HepG2 (cell line): Measurements from ENCODE around the gene LTBR. TPM values are rescaled to one million over a fixed set of nuclear protein-coding genes. Genes with fewer than 3 reads are reported as not detected.
A peak's percentile ranks its signal among the peaks of the same experiment; 100 is the strongest.

Source experiments
- ATAC-seq: fragments of 200-7000 bp; cut with Tn5 transposase; 3 replicates; pipeline ENCODE4 v1.9.1; 2020; ENCODE audit warnings: mild to moderate bottlenecking, moderate library complexity
- BruUV-seq: library from RNA; stranded (reverse); fragments of 400-500 nt; replicated peaks from 2 replicates; lab custom pipeline; 2021; lab: Mats Ljungman, UMichigan
- CTCF ChIA-PET: fragments of 300-600 bp; formaldehyde crosslinking; extraction: SDS; loops from one replicate; lab custom pipeline; 2021; ENCODE audit warnings: low total read pairs, inconsistent platforms, low intra/inter-chr PET ratio; lab: Yijun Ruan, JAX
- POLR2A ChIA-PET: fragments of 350-600 bp; sonication (Branson Sonifier 250); formaldehyde crosslinking; loops from one replicate; lab custom pipeline; 2020; ENCODE audit warnings: antibody characterized with exemption, inconsistent platforms; lab: Yijun Ruan, JAX
- DNase-seq: peaks from one replicate; pipeline ENCODE4 v3.0.0-alpha.2; 2015; ENCODE audit warnings: low spot score
- FAIRE-seq: peaks from 3 replicates; lab custom pipeline; 2011; peaks lifted over from hg19 to GRCh38; lab: Jason Lieb, UNC
- H2AFZ ChIP-seq: one replicate; pipeline ENCODE4 v1.6.1; 2011; ENCODE audit warnings: low read length, inconsistent platforms
- H3K27ac ChIP-seq: fragments of 300-600 bp; 3 replicates; pipeline ENCODE4 v1.8.0; 2011; ENCODE audit warnings: mixed run types, mild to moderate bottlenecking, mixed read lengths, low read length, inconsistent platforms; ENCODE audit not compliant: insufficient read depth; ENCODE audit errors: extremely low read length
- H3K27me3 ChIP-seq, 2 experiments: fragments of 200-600 bp in 1 of 2; 2 replicates in 1 of 2; 3 replicates in 1 of 2; pipeline versions ENCODE4 v1.6.0 to v1.8.0; 2011; ENCODE audit warnings: low read length in 2 of 2, mild to moderate bottlenecking in 2 of 2, moderate library complexity in 2 of 2, inconsistent platforms in 1 of 2; ENCODE audit not compliant: insufficient read depth in 2 of 2, control insufficient read depth in 1 of 2
- H3K36me3 ChIP-seq, 2 experiments: fragments of 200-600 bp in 1 of 2; replicated peaks in 1 of 2; 2 replicates in 1 of 2; 3 replicates in 1 of 2; pipeline versions ENCODE4 v1.5.1 to v1.8.0; 2011; ENCODE audit warnings: low read length in 2 of 2, inconsistent platforms in 1 of 2; ENCODE audit not compliant: insufficient read depth in 2 of 2, control insufficient read depth in 1 of 2
- H3K4me1 ChIP-seq: 2 replicates; pipeline ENCODE4 v1.5.1; 2012; ENCODE audit warnings: low read length, inconsistent platforms; ENCODE audit not compliant: insufficient read depth
- H3K4me2 ChIP-seq: 2 replicates; pipeline ENCODE4 v1.6.0; 2011; ENCODE audit warnings: low read depth, low read length, inconsistent platforms
- H3K4me3 ChIP-seq, 3 experiments: fragments of 200-600 bp in 1 of 3; sonication (generic), shearing (Covaris generic) in 1 of 3; replicated peaks in 1 of 3; 2 replicates each; pipeline ENCODE4 v1.5.1; 2011 to 2016; ENCODE audit warnings: low read length in 3 of 3, inconsistent platforms in 2 of 3, low read depth in 2 of 3, mild to moderate bottlenecking in 2 of 3, control low read depth in 1 of 3, mixed read lengths in 1 of 3; ENCODE audit not compliant: insufficient read depth in 1 of 3
- H3K79me2 ChIP-seq: one replicate; pipeline ENCODE4 v1.6.1; 2011; ENCODE audit warnings: low read length, inconsistent platforms; ENCODE audit not compliant: insufficient read depth
- H3K9ac ChIP-seq: 2 replicates; pipeline ENCODE4 v1.6.0; 2011; ENCODE audit warnings: mild to moderate bottlenecking, low read depth, low read length, inconsistent platforms; ENCODE audit not compliant: insufficient read depth
- H3K9me3 ChIP-seq: 2 replicates; pipeline ENCODE4 v1.5.1; 2012; ENCODE audit warnings: mild to moderate bottlenecking, low read length
- H4K20me1 ChIP-seq: 2 replicates; pipeline ENCODE4 v1.6.0; 2011; ENCODE audit warnings: inconsistent platforms, mild to moderate bottlenecking, low read length, moderate library complexity; ENCODE audit not compliant: insufficient read depth
- FOXP4 ChIP-seq: sonication (generic); formaldehyde crosslinking; IDR thresholded peaks from 2 replicates; pipeline ENCODE4 v1.4.0; 2020; ENCODE audit warnings: missing genetic modification reagents
- NFKB2 ChIP-seq: sonication (generic); formaldehyde crosslinking; IDR thresholded peaks from 2 replicates; pipeline ENCODE4 v1.4.0; 2020; ENCODE audit warnings: missing genetic modification reagents, borderline replicate concordance
- NFRKB ChIP-seq: fragments of 450-650 bp; IDR thresholded peaks from 2 replicates; pipeline ENCODE4 v1.6.1; 2017
- POGK ChIP-seq: sonication (generic); formaldehyde crosslinking; conservative IDR thresholded peaks from 2 replicates; pipeline ENCODE4 v1.8.0; 2022; ENCODE audit warnings: mild to moderate bottlenecking, moderate library complexity, missing genetic modification reagents
- RBM22 ChIP-seq: fragments of 200-400 bp; formaldehyde crosslinking; optimal IDR thresholded peaks from 2 replicates; pipeline ENCODE3; 2017; ENCODE audit warnings: mild to moderate bottlenecking, low read length, moderate library complexity
- RXRA ChIP-seq: sonication (generic); formaldehyde crosslinking; IDR thresholded peaks from 2 replicates; pipeline ENCODE4 v1.5.1; 2020; ENCODE audit warnings: missing genetic modification reagents
- SMARCC2 ChIP-seq: fragments of 450-650 bp; IDR thresholded peaks from 2 replicates; pipeline ENCODE4 v1.6.1; 2017; ENCODE audit warnings: antibody characterized with exemption, mild to moderate bottlenecking
- ZBTB33 ChIP-seq: sonication (generic); formaldehyde crosslinking; IDR thresholded peaks from 2 replicates; pipeline ENCODE4 v1.4.0; 2020; ENCODE audit warnings: missing genetic modification reagents
- ZNF124 ChIP-seq: sonication (generic); formaldehyde crosslinking; IDR thresholded peaks from 2 replicates; pipeline ENCODE4 v1.4.0; 2020; ENCODE audit warnings: missing genetic modification reagents
- ZNF142 ChIP-seq: sonication (generic); formaldehyde crosslinking; IDR thresholded peaks from 2 replicates; pipeline ENCODE4 v1.4.0; 2020; ENCODE audit warnings: missing genetic modification reagents
- ZNF775 ChIP-seq: sonication (generic); formaldehyde crosslinking; IDR thresholded peaks from 2 replicates; pipeline ENCODE4 v1.4.0; 2020; ENCODE audit warnings: missing genetic modification reagents, mild to moderate bottlenecking, moderate library complexity, borderline replicate concordance
- WGBS: methylation state at CpG from one replicate; pipeline ENCODE4 v1.1.6; 2017; ENCODE audit warnings: low lambda C conversion rate; 5-methylcytosine and 5-hydroxymethylcytosine counted together
- in situ Hi-C: cut with HindIII; loops from 2 replicates; pipeline ENCODE4 v1.10.0; 2017; ENCODE audit warnings: low pct_unique_long_range_greater_than_20kb; ENCODE audit not compliant: extremely low pct_ligation_motif_present
- intact Hi-C: fragments of 100-400 bp; cut with micrococcal nuclease; formaldehyde crosslinking; loops from one replicate; pipeline ENCODE4 v1.10.0; 2022; ENCODE audit not compliant: unreplicated experiment
- polyA plus RNA-seq, 8 experiments: library from polyadenylated mRNA; depleted of rRNA in 3 of 8; stranded (reverse) in 7 of 8; unstranded in 1 of 8; fragments of >200 nt; fragmentation: Illumina TruSeq in 4 of 8; extraction: Trizol in 4 of 8; gene quantifications; 2 replicates each; pipeline versions ENCODE4 v1.2.1 to v1.2.3, GENCODE V29; 2011 to 2016; ENCODE audit warnings: low read depth in 4 of 8, missing spikeins in 1 of 8, mixed read lengths in 1 of 8; ENCODE audit not compliant: insufficient read depth in 1 of 8
- total RNA-seq, 5 experiments: library from RNA; depleted of rRNA; stranded (reverse); fragments of >200 nt; fragmentation: Illumina TruSeq; extraction: Trizol; gene quantifications; 2 replicates each; pipeline ENCODE4 v1.2.3, GENCODE V29; 2016; ENCODE audit warnings: low read depth in 1 of 5

The LTBR gene
- total and polyA plus RNA-seq, 2 of the 13 experiments (the other 11 are each of a cell fraction or from before 2014, with no cell fraction given): 31.4 to 34.8 TPM

GRCh38 chr12:6363330-6364043, 20.5 kb upstream of the LTBR start:
- Histone ChIP-seq H3K4me1 (peaks cover 58% of the 10 kb centered on the region), H3K9ac (peak overlapping the region; percentile 79), H3K79me2 (no peaks in the 10 kb centered on the region), H3K4me2 (peak overlapping the region; percentile 83), H3K27me3 (no peaks in the 10 kb centered on the region), H3K4me3 (peak overlapping the region; percentile 74 to 83 (median 75)), H2AFZ (no peak overlapping the region), H4K20me1 (no peaks in the 10 kb centered on the region), H3K36me3 (no peaks in the 10 kb centered on the region), H3K9me3 (no peaks in the 10 kb centered on the region), H3K27ac (peak overlapping the region; percentile 95)
- in situ Hi-C loops: no loop called here
- intact Hi-C loops: no loop called here
- ATAC-seq: peak; percentile 88
- ChIA-PET POLR2A (interaction anchor here (0.7 to 3.8 kb wide), 21 partner anchors 8 to 528 kb away, joined by 3 to 220 read pairs (median 6); partner anchors contain the start of genes GAPDH, LTBR, SCNN1A and TAPBPL), CTCF (interaction anchor here (1.2 kb wide), 1 partner anchor 28 kb away, joined by 3 read pairs; no protein-coding TSS in a partner anchor)
- under 1% methylated on average over 27 of the region's 59 CpGs for WGBS
- peak; percentile 60 for FAIRE-seq
- DNase-seq: peak; percentile 85
- TSS peak; percentile 44 for BruUV-seq
- peak; percentile 89 for TF ChIP-seq FOXP4
- TF ChIP-seq NFKB2 (CRISPR knock-in tag): peak; percentile 74; the same call in 1 of the 2 replicates
- peak; percentile 81 for TF ChIP-seq ZNF142
- TF ChIP-seq ZNF124 (CRISPR knock-in tag): peak; percentile 55
- peak; percentile 82 for TF ChIP-seq RXRA (CRISPR knock-in tag)
- TF ChIP-seq NFRKB: no peak
- TF ChIP-seq ZNF775 (CRISPR knock-in tag): peak; percentile 75; the same call in 1 of the 2 replicates
- 0 out of 2 replicates have a peak, but pooled peaks have one; percentile 5 for TF ChIP-seq ZBTB33 (CRISPR knock-in tag)
- TF ChIP-seq RBM22: no peak
- TF ChIP-seq SMARCC2: no peak
- TF ChIP-seq POGK (CRISPR knock-in tag): peak; percentile 74
